Vagina (tissue), 2 donors: ENCODE data around the gene LPP.

ENCODE experiments used
- CTCF ChIP-seq, 3 experiments: fragments of 450-650 bp in 2 of 3; fragments of 200-600 bp in 1 of 3; sonication (generic) in 1 of 3; IDR thresholded peaks; one replicate each; pipeline ENCODE4 v1.5.1; 2017 to 2019; ENCODE audit warnings: antibody characterized with exemption in 3 of 3, mild to moderate bottlenecking in 2 of 3, moderate library complexity in 2 of 3
- POLR2A ChIP-seq, 2 donors: fragments of 450-650 bp; IDR thresholded peaks; one replicate each; pipeline ENCODE4 v1.6.1; 2017; ENCODE audit warnings: antibody characterized with exemption in 2 of 2, mild to moderate bottlenecking in 2 of 2, moderate library complexity in 2 of 2
- POLR2AphosphoS5 ChIP-seq, 2 donors: sonication (generic); formaldehyde crosslinking; IDR thresholded peaks; one replicate each; pipeline ENCODE4 v1.9.0; 2017; ENCODE audit warnings: antibody characterized with exemption in 2 of 2, mild to moderate bottlenecking in 2 of 2, low read depth in 1 of 2; ENCODE audit not compliant: insufficient read depth in 1 of 2

DNA sequence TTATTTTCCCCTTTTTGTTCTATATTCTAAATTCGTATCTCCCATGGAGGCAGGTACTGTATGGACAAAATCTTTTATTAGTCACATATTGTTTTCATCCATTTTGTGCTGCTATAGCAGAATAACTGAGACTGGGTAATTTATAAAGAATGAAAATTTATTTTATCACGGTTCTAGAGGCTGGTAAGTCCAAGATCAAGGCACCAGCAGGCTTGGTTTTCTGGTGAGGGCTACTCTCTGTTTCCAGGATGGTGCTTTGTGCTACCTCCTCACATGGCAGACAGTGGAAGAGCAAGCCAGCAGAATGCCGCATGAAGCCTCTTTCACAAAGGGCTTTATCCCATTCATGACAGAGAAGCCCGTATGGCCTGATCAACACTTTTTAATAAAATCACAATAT is 595.9 kb downstream of the LPP start:
- TF ChIP-seq POLR2A (IDR thresholded peaks at IDR 0.05), result no peak
- no peak for TF ChIP-seq CTCF (IDR thresholded peaks at IDR 0.05)
- no peak for TF ChIP-seq POLR2AphosphoS5 (IDR thresholded peaks at IDR 0.05; ENCODE audit: insufficient read depth in 1 of 2, low read depth in 1 of 2)
